Loucy (cell line): ENCODE data around the gene PLA2G2C.

Experiments
- H2AFZ ChIP-seq: fragments of 200-600 bp; sonication (generic); 2 replicates; pipeline ENCODE4 v1.6.0; 2016; ENCODE audit warnings: antibody characterized with exemption, mild to moderate bottlenecking, low read length, moderate library complexity
- H3F3A ChIP-seq: fragments of 200-600 bp; 2 replicates; pipeline ENCODE4 v1.6.0; 2016; ENCODE audit warnings: antibody characterized with exemption, low read depth, mild to moderate bottlenecking
- H3K27me3 ChIP-seq: fragments of 200-600 bp; sonication (generic); 2 replicates; pipeline ENCODE4 v1.6.1; 2014; ENCODE audit warnings: low read length, mild to moderate bottlenecking; ENCODE audit not compliant: insufficient read depth, poor library complexity, severe bottlenecking
- H3K36me3 ChIP-seq: fragments of 200-600 bp; sonication (generic); 2 replicates; pipeline ENCODE4 v1.6.1; 2016; ENCODE audit warnings: low read length; ENCODE audit not compliant: insufficient read depth
- H3K4me1 ChIP-seq: fragments of 200-600 bp; sonication (generic); 2 replicates; pipeline ENCODE4 v1.5.1; 2014; ENCODE audit warnings: low read length, mild to moderate bottlenecking; ENCODE audit not compliant: insufficient read depth, poor library complexity, severe bottlenecking
- H3K4me2 ChIP-seq: fragments of 200-600 bp; sonication (generic); 2 replicates; pipeline ENCODE4 v1.6.0; 2014; ENCODE audit warnings: antibody characterized with exemption, low read length, low read depth, mild to moderate bottlenecking; ENCODE audit not compliant: poor library complexity, severe bottlenecking
- H3K4me3 ChIP-seq: fragments of 200-600 bp; sonication (generic); 2 replicates; pipeline ENCODE4 v1.5.1; 2014; ENCODE audit warnings: low read length, mild to moderate bottlenecking, mixed read lengths; ENCODE audit not compliant: poor library complexity, severe bottlenecking
- H3K79me2 ChIP-seq: fragments of 200-600 bp; sonication (generic); 2 replicates; pipeline ENCODE4 v1.6.1; 2014; ENCODE audit warnings: low read length; ENCODE audit not compliant: insufficient read depth
- H3K9ac ChIP-seq: fragments of 200-600 bp; sonication (generic); 2 replicates; pipeline ENCODE4 v1.6.0; 2014; ENCODE audit warnings: mild to moderate bottlenecking, low read depth, low read length, moderate library complexity; ENCODE audit not compliant: poor library complexity, severe bottlenecking
- H3K9me2 ChIP-seq: fragments of 200-600 bp; sonication (generic); replicated peaks from 2 replicates; pipeline ENCODE4 v1.6.1; 2016; ENCODE audit warnings: low read depth, low read length, mixed read lengths
- H3K9me3 ChIP-seq: fragments of 200-600 bp; sonication (generic); 2 replicates; pipeline ENCODE4 v1.6.1; 2014; ENCODE audit warnings: mild to moderate bottlenecking, antibody characterized with exemption, low read length, low read depth; ENCODE audit not compliant: insufficient read depth
- H4K20me1 ChIP-seq: fragments of 200-600 bp; sonication (generic); 2 replicates; pipeline ENCODE4 v1.6.0; 2014; ENCODE audit warnings: antibody characterized with exemption, low read length, mild to moderate bottlenecking; ENCODE audit not compliant: insufficient read depth, poor library complexity, severe bottlenecking
- CTCF ChIP-seq: fragments of 200-600 bp; sonication (generic); conservative IDR thresholded peaks from 2 replicates; pipeline ENCODE4 v1.5.1; 2014; ENCODE audit warnings: mild to moderate bottlenecking, antibody characterized with exemption, low read length
- EZH2phosphoT487 ChIP-seq: fragments of 200-600 bp; IDR thresholded peaks from 2 replicates; pipeline ENCODE4 v1.6.1; 2018; ENCODE audit warnings: antibody characterized with exemption, mild to moderate bottlenecking, moderate library complexity, borderline replicate concordance

The PLA2G2C gene

GRCh38 chr1:20183035-20183434 lies 3.3 kb downstream of the PLA2G2C start:
- Histone ChIP-seq H3K4me2 (no peak overlapping the region), H3K9me2 (no peaks in the 10 kb centered on the region), H2AFZ (no peak overlapping the region), H3K36me3 (no peaks in the 10 kb centered on the region), H3K4me3 (no peak overlapping the region), H3K27me3 (no peaks in the 10 kb centered on the region), H3F3A (no peaks in the 10 kb centered on the region), H3K79me2 (no peaks in the 10 kb centered on the region), H4K20me1 (no peaks in the 10 kb centered on the region), H3K9me3 (no peaks in the 10 kb centered on the region), H3K9ac (no peak overlapping the region), H3K4me1 (peaks cover 33% of the 10 kb centered on the region)
- TF ChIP-seq EZH2phosphoT487 (no peak), CTCF (no peak)

GRCh38 chr1:20182415-20182814 lies 3.9 kb downstream of the PLA2G2C start:
- no peak overlapping the region for H2AFZ ChIP-seq
- no peak overlapping the region for H3K4me2 ChIP-seq
- H3K9ac ChIP-seq = no peak overlapping the region
- no peaks in the 10 kb centered on the region for H3F3A ChIP-seq
- no peaks in the 10 kb centered on the region for H3K79me2 ChIP-seq
- H4K20me1 ChIP-seq = no peaks in the 10 kb centered on the region
- no peaks in the 10 kb centered on the region for H3K9me2 ChIP-seq
- no peak overlapping the region for H3K4me3 ChIP-seq
- no peaks in the 10 kb centered on the region for H3K9me3 ChIP-seq
- no peaks in the 10 kb centered on the region for H3K27me3 ChIP-seq
- no peak for TF ChIP-seq EZH2phosphoT487
- TF ChIP-seq CTCF = no peak
- no peaks in the 10 kb centered on the region for H3K36me3 ChIP-seq
- peaks cover 27% of the 10 kb centered on the region for H3K4me1 ChIP-seq

GRCh38 chr1:20180844-20181207 lies 5.5 kb downstream of the PLA2G2C start:
- Histone ChIP-seq H3F3A (no peaks in the 10 kb centered on the region), H2AFZ (no peak overlapping the region), H3K79me2 (no peaks in the 10 kb centered on the region), H4K20me1 (no peaks in the 10 kb centered on the region), H3K36me3 (no peaks in the 10 kb centered on the region), H3K4me1 (peaks cover 14% of the 10 kb centered on the region), H3K9me3 (no peaks in the 10 kb centered on the region), H3K4me2 (no peak overlapping the region), H3K4me3 (no peak overlapping the region), H3K9me2 (no peaks in the 10 kb centered on the region), H3K9ac (no peak overlapping the region), H3K27me3 (no peaks in the 10 kb centered on the region)
- no peak for TF ChIP-seq EZH2phosphoT487
- TF ChIP-seq CTCF = no peak
